HEK293 (cell line): ENCODE data around the gene YAE1.

Source experiments
- CTCF ChIA-PET: fragments of 350-600 bp; formaldehyde crosslinking; extraction: SDS; loops from one replicate; lab custom pipeline; 2021; ENCODE audit warnings: antibody characterized with exemption; lab: Yijun Ruan, JAX
- POLR2A ChIA-PET: fragments of 300-600 bp; formaldehyde crosslinking; extraction: SDS; loops from one replicate; lab custom pipeline; 2020; ENCODE audit warnings: antibody characterized with exemption, inconsistent platforms; lab: Yijun Ruan, JAX
- H3K27ac ChIP-seq: fragments of 200-500 bp; sonication (Bioruptor generic); 2 replicates; pipeline ENCODE4 v1.5.1; 2014; ENCODE audit warnings: low read depth, low read length, control low read depth, inconsistent platforms; ENCODE audit errors: extremely low read depth
- H3K36me3 ChIP-seq, 2 experiments: fragments of 200-500 bp in 1 of 2; sonication (Bioruptor generic) in 1 of 2; 1 replicate in 1 of 2; 2 replicates in 1 of 2; pipeline ENCODE4 v1.5.1; 2014 to 2017; ENCODE audit warnings: inconsistent platforms in 2 of 2, low read length in 2 of 2; ENCODE audit not compliant: control insufficient read depth in 2 of 2, insufficient read depth in 1 of 2
- H3K4me1 ChIP-seq: fragments of 200-500 bp; sonication (Bioruptor generic); 2 replicates; pipeline ENCODE4 v1.5.1; 2014; ENCODE audit warnings: mild to moderate bottlenecking, low read length, inconsistent platforms; ENCODE audit not compliant: control insufficient read depth, insufficient read depth
- H3K4me3 ChIP-seq: 2 replicates; pipeline ENCODE4 v1.5.1; 2011; ENCODE audit warnings: low read depth, mild to moderate bottlenecking, control low read depth, low read length, moderate library complexity
- H3K9me3 ChIP-seq: fragments of 200-500 bp; sonication (Bioruptor generic); 2 replicates; pipeline ENCODE4 v1.5.1; 2014; ENCODE audit warnings: low read depth, low read length, inconsistent platforms; ENCODE audit not compliant: control insufficient read depth, insufficient read depth
- MYNN ChIP-seq: fragments of 450-650 bp; formaldehyde crosslinking; IDR thresholded peaks from 2 replicates; pipeline ENCODE4 v1.5.1; 2016; ENCODE audit warnings: missing biosample characterization, missing genetic modification characterization, borderline replicate concordance
- OSR2 ChIP-seq: fragments of 450-650 bp; formaldehyde crosslinking; IDR thresholded peaks from 2 replicates; pipeline ENCODE4 v1.5.1; 2016; ENCODE audit warnings: missing biosample characterization, missing genetic modification characterization
- OVOL3 ChIP-seq: fragments of 450-650 bp; formaldehyde crosslinking; IDR thresholded peaks from 2 replicates; pipeline ENCODE4 v1.5.1; 2016; ENCODE audit warnings: missing biosample characterization, missing genetic modification characterization
- SCRT2 ChIP-seq: fragments of 450-650 bp; formaldehyde crosslinking; IDR thresholded peaks from 2 replicates; pipeline ENCODE4 v1.5.1; 2016; ENCODE audit warnings: missing biosample characterization, missing genetic modification characterization
- SP7 ChIP-seq: fragments of 450-650 bp; formaldehyde crosslinking; IDR thresholded peaks from 2 replicates; pipeline ENCODE4 v1.5.1; 2016; ENCODE audit warnings: missing biosample characterization, missing genetic modification characterization
- WT1 ChIP-seq: fragments of 450-650 bp; formaldehyde crosslinking; IDR thresholded peaks from 2 replicates; pipeline ENCODE4 v1.5.1; 2016; ENCODE audit warnings: missing biosample characterization, missing genetic modification characterization
- ZBTB17 ChIP-seq: fragments of 450-650 bp; formaldehyde crosslinking; IDR thresholded peaks from 2 replicates; pipeline ENCODE4 v1.5.1; 2016; ENCODE audit warnings: missing biosample characterization, missing genetic modification characterization
- ZBTB21 ChIP-seq: fragments of 450-650 bp; formaldehyde crosslinking; IDR thresholded peaks from 2 replicates; pipeline ENCODE4 v1.5.1; 2017; ENCODE audit warnings: missing biosample characterization, missing genetic modification characterization
- ZFP69B ChIP-seq: fragments of 450-650 bp; formaldehyde crosslinking; IDR thresholded peaks from 2 replicates; pipeline ENCODE4 v1.5.1; 2016; ENCODE audit warnings: missing biosample characterization, missing genetic modification characterization
- ZNF10 ChIP-seq: fragments of 450-650 bp; formaldehyde crosslinking; IDR thresholded peaks from 2 replicates; pipeline ENCODE4 v1.5.1; 2017; ENCODE audit warnings: missing biosample characterization, missing genetic modification characterization
- ZNF138 ChIP-seq: fragments of 450-650 bp; formaldehyde crosslinking; IDR thresholded peaks from 2 replicates; pipeline ENCODE4 v1.5.1; 2016; ENCODE audit warnings: missing biosample characterization, missing genetic modification characterization, borderline replicate concordance
- ZNF148 ChIP-seq: fragments of 450-650 bp; formaldehyde crosslinking; IDR thresholded peaks from 2 replicates; pipeline ENCODE4 v1.5.0; 2017; ENCODE audit warnings: missing biosample characterization, missing genetic modification characterization, borderline replicate concordance
- ZNF202 ChIP-seq: fragments of 450-650 bp; formaldehyde crosslinking; IDR thresholded peaks from 2 replicates; pipeline ENCODE4 v1.5.1; 2016; ENCODE audit warnings: missing biosample characterization, missing genetic modification characterization, borderline replicate concordance
- ZNF366 ChIP-seq: fragments of 450-650 bp; formaldehyde crosslinking; conservative IDR thresholded peaks from 2 replicates; pipeline ENCODE4 v1.5.1; 2016; ENCODE audit warnings: missing biosample characterization, missing genetic modification characterization
- ZNF488 ChIP-seq: fragments of 450-650 bp; formaldehyde crosslinking; IDR thresholded peaks from 2 replicates; pipeline ENCODE4 v1.5.1; 2016; ENCODE audit warnings: missing biosample characterization, missing genetic modification characterization
- ZNF501 ChIP-seq: fragments of 450-650 bp; formaldehyde crosslinking; IDR thresholded peaks from 2 replicates; pipeline ENCODE4 v1.5.1; 2016; ENCODE audit warnings: missing biosample characterization, missing genetic modification characterization
- ZNF549 ChIP-seq: fragments of 450-650 bp; IDR thresholded peaks from 2 replicates; pipeline ENCODE4 v1.5.1; 2018; ENCODE audit warnings: missing biosample characterization, missing genetic modification characterization, mild to moderate bottlenecking, inconsistent platforms, moderate library complexity
- ZNF600 ChIP-seq: fragments of 450-650 bp; formaldehyde crosslinking; IDR thresholded peaks from 2 replicates; pipeline ENCODE4 v1.5.1; 2016; ENCODE audit warnings: missing biosample characterization, missing genetic modification characterization
- ZNF624 ChIP-seq: fragments of 450-650 bp; formaldehyde crosslinking; IDR thresholded peaks from 2 replicates; pipeline ENCODE4 v1.5.1; 2017; ENCODE audit warnings: missing biosample characterization, missing genetic modification characterization
- ZNF629 ChIP-seq: fragments of 450-650 bp; formaldehyde crosslinking; IDR thresholded peaks from 2 replicates; pipeline ENCODE4 v1.5.1; 2017; ENCODE audit warnings: missing biosample characterization, missing genetic modification characterization
- ZNF76 ChIP-seq: fragments of 450-650 bp; formaldehyde crosslinking; IDR thresholded peaks from 2 replicates; pipeline ENCODE4; 2016; ENCODE audit warnings: low read depth, missing biosample characterization, missing genetic modification characterization, borderline replicate concordance
- ZNF791 ChIP-seq: fragments of 450-650 bp; formaldehyde crosslinking; IDR thresholded peaks from 2 replicates; pipeline ENCODE4 v1.5.1; 2016; ENCODE audit warnings: missing biosample characterization, missing genetic modification characterization
- ZSCAN30 ChIP-seq: fragments of 450-650 bp; IDR thresholded peaks from 2 replicates; pipeline ENCODE4 v1.5.1; 2018; ENCODE audit warnings: missing biosample characterization, mild to moderate bottlenecking, missing genetic modification characterization, moderate library complexity
- TF ChIP-seq, protein P1 (sequence below): fragments of 450-650 bp; formaldehyde crosslinking; IDR thresholded peaks from 2 replicates; pipeline ENCODE4 v1.5.1; 2017; ENCODE audit warnings: missing biosample characterization, missing genetic modification characterization
- TF ChIP-seq, protein P2 (sequence below): fragments of 450-650 bp; formaldehyde crosslinking; IDR thresholded peaks from 2 replicates; pipeline ENCODE4 v1.5.1; 2016; ENCODE audit warnings: missing biosample characterization, missing genetic modification characterization
- TF ChIP-seq, protein P3 (sequence below): fragments of 450-650 bp; formaldehyde crosslinking; IDR thresholded peaks from 2 replicates; pipeline ENCODE4 v1.5.1; 2016; ENCODE audit warnings: missing biosample characterization, missing genetic modification characterization

YAE1 gene

GRCh38 chr7:39580149-39580874 is 14.1 kb downstream of the YAE1 start (continued):
- TF ChIP-seq, protein P1, sequence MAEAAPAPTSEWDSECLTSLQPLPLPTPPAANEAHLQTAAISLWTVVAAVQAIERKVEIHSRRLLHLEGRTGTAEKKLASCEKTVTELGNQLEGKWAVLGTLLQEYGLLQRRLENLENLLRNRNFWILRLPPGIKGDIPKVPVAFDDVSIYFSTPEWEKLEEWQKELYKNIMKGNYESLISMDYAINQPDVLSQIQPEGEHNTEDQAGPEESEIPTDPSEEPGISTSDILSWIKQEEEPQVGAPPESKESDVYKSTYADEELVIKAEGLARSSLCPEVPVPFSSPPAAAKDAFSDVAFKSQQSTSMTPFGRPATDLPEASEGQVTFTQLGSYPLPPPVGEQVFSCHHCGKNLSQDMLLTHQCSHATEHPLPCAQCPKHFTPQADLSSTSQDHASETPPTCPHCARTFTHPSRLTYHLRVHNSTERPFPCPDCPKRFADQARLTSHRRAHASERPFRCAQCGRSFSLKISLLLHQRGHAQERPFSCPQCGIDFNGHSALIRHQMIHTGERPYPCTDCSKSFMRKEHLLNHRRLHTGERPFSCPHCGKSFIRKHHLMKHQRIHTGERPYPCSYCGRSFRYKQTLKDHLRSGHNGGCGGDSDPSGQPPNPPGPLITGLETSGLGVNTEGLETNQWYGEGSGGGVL = no peak
- no peak for TF ChIP-seq ZNF148 (tag by site-specific recombination)
- TF ChIP-seq ZNF624 (tag by site-specific recombination) = no peak

GRCh38 chr7:39582536-39582935 is 16.3 kb downstream of the YAE1 start:
- Histone ChIP-seq H3K27ac (no peak overlapping the region), H3K4me1 (peaks cover 3% of the 10 kb centered on the region; the same call in 1 of the 2 replicates), H3K9me3 (no peaks in the 10 kb centered on the region), H3K36me3 (no peaks in the 10 kb centered on the region; a peak in 1 of 3 replicates), H3K4me3 (no peak overlapping the region)
- ChIA-PET CTCF (interaction anchor here (0.6 to 8.4 kb wide), 5 partner anchors 106 to 237 kb away, joined by 3 to 257 read pairs (median 3); no protein-coding TSS in a partner anchor), POLR2A (interaction anchor here (1.0 kb wide), 2 partner anchors 41 to 368 kb away, joined by 4 read pairs; partner anchors contain the start of genes CDK13 and RALA)
- TF ChIP-seq OSR2 (tag by site-specific recombination) (peak; percentile 68), ZNF202 (tag by site-specific recombination) (no peak), SP7 (tag by site-specific recombination) (peak; percentile 14; the same call in 1 of the 2 replicates), ZNF501 (tag by site-specific recombination) (no peak), ZNF629 (tag by site-specific recombination) (peak; percentile 75), ZNF366 (tag by site-specific recombination) (peak; percentile 45), OVOL3 (tag by site-specific recombination) (no peak), SCRT2 (tag by site-specific recombination) (0 out of 2 replicates have a peak, but pooled peaks have one; percentile 28), ZNF600 (tag by site-specific recombination) (peak; percentile 49), ZNF10 (tag by site-specific recombination) (0 out of 2 replicates have a peak, but pooled peaks have one; percentile 43), ZBTB17 (tag by site-specific recombination) (no peak), WT1 (no peak), ZNF791 (tag by site-specific recombination) (no peak), ZNF488 (tag by site-specific recombination) (no peak), ZNF549 (tag by site-specific recombination) (no peak), ZSCAN30 (no peak), ZNF138 (tag by site-specific recombination) (no peak), ZBTB21 (tag by site-specific recombination) (peak; percentile 14; the same call in 1 of the 2 replicates), ZNF76 (tag by site-specific recombination) (no peak), ZFP69B (tag by site-specific recombination) (no peak), MYNN (no peak)
- TF ChIP-seq, protein P2, sequence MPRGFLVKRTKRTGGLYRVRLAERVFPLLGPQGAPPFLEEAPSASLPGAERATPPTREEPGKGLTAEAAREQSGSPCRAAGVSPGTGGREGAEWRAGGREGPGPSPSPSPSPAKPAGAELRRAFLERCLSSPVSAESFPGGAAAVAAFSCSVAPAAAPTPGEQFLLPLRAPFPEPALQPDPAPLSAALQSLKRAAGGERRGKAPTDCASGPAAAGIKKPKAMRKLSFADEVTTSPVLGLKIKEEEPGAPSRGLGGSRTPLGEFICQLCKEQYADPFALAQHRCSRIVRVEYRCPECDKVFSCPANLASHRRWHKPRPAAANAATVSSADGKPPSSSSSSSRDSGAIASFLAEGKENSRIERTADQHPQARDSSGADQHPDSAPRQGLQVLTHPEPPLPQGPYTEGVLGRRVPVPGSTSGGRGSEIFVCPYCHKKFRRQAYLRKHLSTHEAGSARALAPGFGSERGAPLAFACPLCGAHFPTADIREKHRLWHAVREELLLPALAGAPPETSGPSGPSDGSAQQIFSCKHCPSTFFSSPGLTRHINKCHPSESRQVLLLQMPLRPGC (tag by site-specific recombination) = no peak
- TF ChIP-seq, protein P3, sequence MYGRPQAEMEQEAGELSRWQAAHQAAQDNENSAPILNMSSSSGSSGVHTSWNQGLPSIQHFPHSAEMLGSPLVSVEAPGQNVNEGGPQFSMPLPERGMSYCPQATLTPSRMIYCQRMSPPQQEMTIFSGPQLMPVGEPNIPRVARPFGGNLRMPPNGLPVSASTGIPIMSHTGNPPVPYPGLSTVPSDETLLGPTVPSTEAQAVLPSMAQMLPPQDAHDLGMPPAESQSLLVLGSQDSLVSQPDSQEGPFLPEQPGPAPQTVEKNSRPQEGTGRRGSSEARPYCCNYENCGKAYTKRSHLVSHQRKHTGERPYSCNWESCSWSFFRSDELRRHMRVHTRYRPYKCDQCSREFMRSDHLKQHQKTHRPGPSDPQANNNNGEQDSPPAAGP = no peak
- TF ChIP-seq, protein P1 = no peak
